SK-N-SH treated with all-trans-retinoic acid at 6 μM for 48 hours (cell line): ENCODE measurements around the gene HSPA9.

Source experiments
- ARNTL ChIP-seq: fragments of 450-650 bp; formaldehyde crosslinking; IDR thresholded peaks from 2 replicates; pipeline ENCODE4 v1.5.0; 2020; ENCODE audit warnings: low read depth, mild to moderate bottlenecking, moderate library complexity, borderline replicate concordance
- BACH2 ChIP-seq: fragments of 250-450 bp; sonication (Bioruptor Pico); IDR thresholded peaks from 2 replicates; pipeline ENCODE4 v1.9.0; 2021; ENCODE audit warnings: mild to moderate bottlenecking, borderline replicate concordance
- CREB5 ChIP-seq: fragments of 250-450 bp; sonication (Bioruptor Pico); IDR thresholded peaks from 2 replicates; pipeline ENCODE4 v1.5.1; 2020; ENCODE audit warnings: low read depth, mild to moderate bottlenecking, moderate library complexity
- GLIS3 ChIP-seq: fragments of 250-450 bp; sonication (Bioruptor Pico); IDR thresholded peaks from 2 replicates; pipeline ENCODE4 v1.5.0; 2020; ENCODE audit warnings: mild to moderate bottlenecking, moderate library complexity
- OSR1 ChIP-seq: fragments of 250-450 bp; sonication (Bioruptor Pico); IDR thresholded peaks from 2 replicates; pipeline ENCODE4 v1.8.0; 2022; ENCODE audit warnings: moderate library complexity, mild to moderate bottlenecking, inconsistent platforms
- PATZ1 ChIP-seq: fragments of 250-450 bp; sonication (Bioruptor Pico); IDR thresholded peaks from 2 replicates; pipeline ENCODE4 v1.8.0; 2020; ENCODE audit warnings: mild to moderate bottlenecking, moderate library complexity, borderline replicate concordance
- RARB ChIP-seq: fragments of 250-450 bp; sonication (Bioruptor Pico); IDR thresholded peaks from 2 replicates; pipeline ENCODE4 v1.8.0; 2021; ENCODE audit warnings: mild to moderate bottlenecking, moderate library complexity
- TCF4 ChIP-seq: fragments of 250-450 bp; sonication (Bioruptor Pico); IDR thresholded peaks from 2 replicates; pipeline ENCODE4 v1.8.0; 2021; ENCODE audit warnings: mild to moderate bottlenecking, moderate library complexity, borderline replicate concordance
- TOX ChIP-seq: fragments of 250-450 bp; sonication (Bioruptor Pico); IDR thresholded peaks from 2 replicates; pipeline ENCODE4 v1.8.0; 2021; ENCODE audit warnings: mild to moderate bottlenecking, moderate library complexity, borderline replicate concordance
- ZFP30 ChIP-seq: fragments of 450-650 bp; formaldehyde crosslinking; IDR thresholded peaks from 2 replicates; pipeline ENCODE4 v1.5.0; 2022; ENCODE audit warnings: mild to moderate bottlenecking, moderate library complexity
- ZNF565 ChIP-seq: fragments of 450-650 bp; formaldehyde crosslinking; conservative IDR thresholded peaks from 2 replicates; pipeline ENCODE4 v1.5.0; 2020; ENCODE audit warnings: low read depth, mild to moderate bottlenecking, moderate library complexity
- ZNF70 ChIP-seq: fragments of 450-650 bp; formaldehyde crosslinking; IDR thresholded peaks from 2 replicates; pipeline ENCODE4 v1.5.0; 2020; ENCODE audit warnings: mild to moderate bottlenecking, moderate library complexity
- TF ChIP-seq, protein P1 (sequence below): fragments of 250-450 bp; sonication (Bioruptor Pico); IDR thresholded peaks from 2 replicates; pipeline ENCODE4 v1.8.0; 2021; ENCODE audit warnings: low read depth, mild to moderate bottlenecking, moderate library complexity, borderline replicate concordance

GRCh38 chr5:138583984-138584637 is 8.9 kb upstream of the HSPA9 start:
- TF ChIP-seq GLIS3 = no peak
- no peak for TF ChIP-seq RARB (CRISPR knock-in tag)
- no peak for TF ChIP-seq CREB5 (CRISPR knock-in tag)
- no peak for TF ChIP-seq ZFP30 (CRISPR knock-in tag)
- TF ChIP-seq PATZ1 = no peak
- TF ChIP-seq ARNTL (CRISPR knock-in tag) = no peak
- no peak for TF ChIP-seq ZNF70 (CRISPR knock-in tag)
- TF ChIP-seq TCF4 = no peak
- no peak for TF ChIP-seq TOX (CRISPR knock-in tag)
- no peak for TF ChIP-seq BACH2 (CRISPR knock-in tag)
- TF ChIP-seq ZNF565 (CRISPR knock-in tag) = no peak
- no peak for TF ChIP-seq OSR1 (CRISPR knock-in tag)
- TF ChIP-seq, protein P1, sequence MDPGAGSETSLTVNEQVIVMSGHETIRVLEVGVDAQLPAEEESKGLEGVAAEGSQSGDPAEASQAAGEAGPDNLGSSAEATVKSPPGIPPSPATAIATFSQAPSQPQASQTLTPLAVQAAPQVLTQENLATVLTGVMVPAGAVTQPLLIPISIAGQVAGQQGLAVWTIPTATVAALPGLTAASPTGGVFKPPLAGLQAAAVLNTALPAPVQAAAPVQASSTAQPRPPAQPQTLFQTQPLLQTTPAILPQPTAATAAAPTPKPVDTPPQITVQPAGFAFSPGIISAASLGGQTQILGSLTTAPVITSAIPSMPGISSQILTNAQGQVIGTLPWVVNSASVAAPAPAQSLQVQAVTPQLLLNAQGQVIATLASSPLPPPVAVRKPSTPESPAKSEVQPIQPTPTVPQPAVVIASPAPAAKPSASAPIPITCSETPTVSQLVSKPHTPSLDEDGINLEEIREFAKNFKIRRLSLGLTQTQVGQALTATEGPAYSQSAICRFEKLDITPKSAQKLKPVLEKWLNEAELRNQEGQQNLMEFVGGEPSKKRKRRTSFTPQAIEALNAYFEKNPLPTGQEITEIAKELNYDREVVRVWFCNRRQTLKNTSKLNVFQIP (CRISPR knock-in tag) = no peak
